ENCODE measurements around the gene BRAF.
A peak's percentile ranks its signal among the peaks of the same experiment; 100 is the strongest.
"Not testable (repeated sequence)": the region's sequence is repeated elsewhere in the genome, so short reads cannot be mapped to it uniquely, and the experiment has no call there.

BRAF gene

DNA sequence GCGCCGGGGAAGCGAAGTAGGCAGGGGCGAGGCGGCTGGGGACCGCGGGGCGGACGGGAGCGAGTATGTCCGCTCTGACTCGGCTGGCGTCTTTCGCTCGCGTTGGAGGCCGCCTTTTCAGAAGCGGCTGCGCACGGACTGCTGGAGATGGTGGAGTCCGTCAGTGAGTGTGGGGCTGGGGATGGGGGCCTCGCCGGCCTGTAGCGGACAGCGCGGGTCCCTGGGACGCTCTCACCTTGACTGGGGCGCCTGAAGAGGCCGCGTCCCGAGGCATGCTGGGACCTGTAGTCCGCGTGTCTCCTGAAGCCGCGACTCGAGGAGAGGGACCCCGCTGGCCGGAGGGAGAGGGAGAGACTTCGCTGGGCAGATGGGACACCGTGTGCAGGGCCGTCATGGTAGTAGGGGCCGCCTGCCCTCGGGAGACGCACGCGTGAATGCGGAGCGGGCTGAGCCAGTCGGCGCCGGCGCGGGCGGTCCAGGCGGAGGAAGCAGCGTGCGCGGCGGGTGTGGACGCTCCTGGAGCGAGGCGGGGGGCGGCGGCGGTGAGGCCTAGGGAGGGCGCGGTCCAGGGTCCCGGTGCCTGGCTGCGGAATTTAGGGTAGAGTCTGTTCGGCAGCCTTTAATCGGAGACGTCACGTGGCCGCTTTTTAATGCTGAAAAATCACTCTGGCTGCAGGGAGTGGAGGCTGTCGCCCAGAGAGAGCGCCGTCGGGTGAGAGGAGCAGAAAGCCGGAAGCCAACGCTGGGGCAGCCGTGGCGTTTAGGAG lies 227.9 kb downstream of the BRAF start, which contains the start of gene NDUFB2:
TSS of gene NDUFB2 (plus strand) at position 29 of the 767 bp plus-strand sequence. CDS start at position 66, 37 bp downstream.
- Histone ChIP-seq H3K27me3 (no peaks in the 10 kb centered on the region), H3K27ac (peak within 1 kb of the TSS; percentile 70), H3K36me3 (no peaks in the 10 kb centered on the region), H3K4me3 (ENCODE audit: low read depth in 1 of 2, low read length in 1 of 2) (peak within 1 kb of the TSS; percentile 73 to 90), H3K9me3 (no peaks in the 10 kb centered on the region), H3K4me1 (ENCODE audit: control insufficient read depth in 1 of 2, insufficient read depth in 1 of 2, low read depth in 1 of 2, low read length in 1 of 2) (peaks cover 21 to 22% of the 10 kb centered on the region in 2 experiments)
- TF ChIP-seq CTCF (IDR thresholded peaks at IDR 0.05) = no peak

DNA sequence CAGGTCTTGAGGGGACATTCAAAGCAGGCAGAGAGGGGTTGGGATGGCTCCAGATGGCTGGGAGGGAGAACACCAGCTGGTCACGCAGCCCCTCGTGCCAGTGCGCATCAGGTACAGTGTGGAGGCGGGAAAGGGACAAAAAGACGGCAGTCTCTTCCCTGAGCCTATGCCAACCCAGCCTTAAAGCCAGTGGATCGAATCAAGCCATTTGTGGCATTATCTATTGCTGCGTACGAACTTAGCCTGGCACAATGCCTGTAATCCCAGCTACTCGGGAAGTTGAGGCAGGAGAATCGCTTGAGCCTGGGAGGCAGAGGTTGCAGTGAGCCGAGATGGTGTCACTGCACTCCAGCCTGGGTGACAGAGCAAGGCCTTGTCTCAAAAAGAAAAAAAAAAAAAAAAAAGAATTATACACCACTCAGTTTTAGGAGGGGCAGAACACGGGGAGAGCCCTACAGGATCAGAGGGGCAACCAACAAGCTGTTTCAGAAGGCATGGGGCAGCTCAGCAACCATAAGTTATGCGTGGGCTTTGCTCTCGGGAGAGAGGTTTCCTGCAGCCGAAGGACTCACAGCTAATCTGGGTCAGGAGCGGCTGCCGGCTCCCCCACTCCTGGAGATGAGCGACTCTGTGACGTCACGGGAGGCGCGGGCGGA lies 228.6 kb downstream of the BRAF start:
- H3K27me3 ChIP-seq = no peaks in the 10 kb centered on the region
- no peaks in the 10 kb centered on the region for H3K9me3 ChIP-seq
- TF ChIP-seq CTCF (IDR thresholded peaks at IDR 0.05) = no peak
- peak overlapping the region; percentile 73 to 90 for H3K4me3 ChIP-seq (ENCODE audit: low read depth in 1 of 2, low read length in 1 of 2)
- no peaks in the 10 kb centered on the region for H3K36me3 ChIP-seq
- peaks cover 23% of the 10 kb centered on the region in 2 experiments for H3K4me1 ChIP-seq (ENCODE audit: control insufficient read depth in 1 of 2, insufficient read depth in 1 of 2, low read depth in 1 of 2, low read length in 1 of 2)
- peak overlapping the region; percentile 70 for H3K27ac ChIP-seq

DNA sequence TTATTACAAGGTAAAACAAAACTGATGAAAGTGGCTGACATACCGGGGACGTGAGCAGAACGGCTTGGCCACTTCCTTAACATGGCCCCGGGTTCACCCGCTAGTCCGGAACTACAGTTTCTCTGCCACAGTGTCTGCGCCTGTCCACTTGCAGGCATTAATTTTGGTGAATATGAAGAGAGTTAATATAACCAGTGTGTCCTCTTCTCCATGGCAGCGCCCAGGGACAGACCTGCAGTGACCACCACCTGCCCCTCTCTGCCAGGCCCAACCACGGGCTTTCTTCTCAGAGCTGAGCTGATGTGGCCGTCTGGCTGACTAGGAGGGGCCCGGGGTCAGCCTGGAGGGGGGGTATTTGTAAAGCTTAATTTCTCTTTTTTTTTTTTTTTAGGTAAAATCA lies 229.3 kb downstream of the BRAF start:
- no peak overlapping the region for H3K27ac ChIP-seq

DNA sequence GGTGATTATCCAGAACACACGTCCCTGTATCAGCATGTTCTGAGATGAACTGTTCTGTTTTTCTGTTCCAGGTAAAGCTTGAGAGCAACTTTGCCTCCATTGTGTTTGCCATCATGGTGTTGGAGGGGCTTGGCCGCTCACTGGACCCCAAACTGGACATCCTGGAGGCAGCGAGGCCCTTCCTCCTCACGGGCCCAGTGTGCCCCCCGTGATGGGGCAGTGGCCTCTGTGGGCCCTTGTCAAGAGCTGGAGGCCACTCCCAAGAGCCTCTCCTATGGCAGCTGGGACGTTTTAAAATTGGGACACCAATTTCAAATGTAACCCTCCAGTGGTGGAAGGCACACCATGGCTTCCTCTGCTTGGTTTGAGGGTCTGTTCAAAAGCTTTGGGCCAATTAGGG lies 230.1 kb downstream of the BRAF start:
- Histone ChIP-seq H3K4me3 (ENCODE audit: low read depth in 1 of 2, low read length in 1 of 2) (no peak overlapping the region), H3K4me1 (ENCODE audit: control insufficient read depth in 1 of 2, insufficient read depth in 1 of 2, low read depth in 1 of 2, low read length in 1 of 2) (peaks cover 23% of the 10 kb centered on the region in 2 experiments), H3K36me3 (peaks cover 7% of the 10 kb centered on the region), H3K27me3 (no peaks in the 10 kb centered on the region), H3K9me3 (no peaks in the 10 kb centered on the region), H3K27ac (no peak overlapping the region)
- no peak for TF ChIP-seq CTCF (IDR thresholded peaks at IDR 0.05)

More for the DNA sequence above, 229.3 kb downstream of the BRAF start:
- Histone ChIP-seq H3K4me3 (ENCODE audit: low read depth in 1 of 2, low read length in 1 of 2) (no peak overlapping the region), H3K4me1 (ENCODE audit: control insufficient read depth in 1 of 2, insufficient read depth in 1 of 2, low read depth in 1 of 2, low read length in 1 of 2) (peaks cover 23% of the 10 kb centered on the region in 2 experiments), H3K27me3 (no peaks in the 10 kb centered on the region), H3K9me3 (no peaks in the 10 kb centered on the region), H3K36me3 (no peaks in the 10 kb centered on the region)
- no peak for TF ChIP-seq CTCF (IDR thresholded peaks at IDR 0.05)

DNA sequence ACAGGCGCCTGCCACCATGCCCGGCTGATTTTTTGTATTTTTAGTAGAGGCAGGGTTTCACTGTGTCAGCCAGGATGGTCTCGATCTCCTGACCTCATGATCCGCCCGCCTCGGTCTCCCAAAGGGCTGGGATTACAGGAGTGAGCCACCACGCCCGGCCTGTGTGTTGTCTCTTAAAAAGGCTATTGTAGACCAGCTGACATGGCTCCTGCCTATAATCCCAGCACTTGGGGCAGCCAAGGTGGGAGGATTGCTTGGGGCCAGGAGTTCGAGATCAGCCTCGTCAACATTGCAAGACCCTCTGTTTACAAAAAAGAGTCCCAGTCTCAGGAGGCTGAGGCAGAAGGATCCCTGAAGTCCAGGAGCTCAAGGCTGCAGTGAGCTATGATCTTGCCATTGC lies 230.9 kb downstream of the BRAF start:
- H3K27ac ChIP-seq; H3K4me3 ChIP-seq (ENCODE audit: low read depth in 1 of 2, low read length in 1 of 2); H3K9me3 ChIP-seq; H3K36me3 ChIP-seq; H3K27me3 ChIP-seq: not testable (repeated sequence)
- peaks cover 23% of the 10 kb centered on the region in 2 experiments for H3K4me1 ChIP-seq (ENCODE audit: control insufficient read depth in 1 of 2, insufficient read depth in 1 of 2, low read depth in 1 of 2, low read length in 1 of 2)
